MM.1S (cell line): ENCODE data around the gene GDF7.

Source experiments
- DNase-seq: peaks from one replicate; pipeline ENCODE4 v3.0.0-alpha.2; 2015
- H2AFZ ChIP-seq: fragments of 300-600 bp; sonication (generic); 2 replicates; pipeline ENCODE4 v1.6.0; 2016; ENCODE audit warnings: antibody characterized with exemption, low read length
- H3F3A ChIP-seq: fragments of 300-600 bp; sonication (generic); 2 replicates; pipeline ENCODE4 v1.6.1; 2016; ENCODE audit warnings: mild to moderate bottlenecking, antibody characterized with exemption, low read length, moderate library complexity, mixed read lengths; ENCODE audit not compliant: insufficient read depth
- H3K27ac ChIP-seq: fragments of 300-600 bp; sonication (generic); 2 replicates; pipeline ENCODE4 v1.5.1; 2016; ENCODE audit warnings: mild to moderate bottlenecking, low read length
- H3K27me3 ChIP-seq: fragments of 300-600 bp; sonication (generic); replicated peaks from 2 replicates; pipeline ENCODE4 v1.6.0; 2016; ENCODE audit warnings: low read length; ENCODE audit not compliant: insufficient read depth
- H3K36me3 ChIP-seq: fragments of 300-600 bp; sonication (generic); replicated peaks from 2 replicates; pipeline ENCODE4 v1.6.1; 2016; ENCODE audit warnings: mild to moderate bottlenecking, low read length, mixed read lengths; ENCODE audit not compliant: insufficient read depth
- H3K4me1 ChIP-seq: fragments of 300-600 bp; sonication (generic); 2 replicates; pipeline ENCODE4 v1.6.1; 2016; ENCODE audit warnings: low read length, mixed read lengths
- H3K4me2 ChIP-seq: fragments of 300-600 bp; sonication (generic); 2 replicates; pipeline ENCODE4 v1.6.0; 2016; ENCODE audit warnings: low read depth, low read length
- H3K4me3 ChIP-seq: fragments of 300-600 bp; sonication (generic); 2 replicates; pipeline ENCODE4 v1.5.1; 2016; ENCODE audit warnings: low read length, mixed read lengths
- H3K79me2 ChIP-seq: fragments of 300-600 bp; sonication (generic); 2 replicates; pipeline ENCODE4 v1.6.1; 2016; ENCODE audit warnings: mixed run types, low read length, mixed read lengths
- H3K9ac ChIP-seq: fragments of 300-600 bp; sonication (generic); 2 replicates; pipeline ENCODE4 v1.6.1; 2016; ENCODE audit warnings: low read length, mixed read lengths
- H3K9me2 ChIP-seq: fragments of 300-600 bp; sonication (generic); replicated peaks from 2 replicates; pipeline ENCODE4 v1.6.1; 2016; ENCODE audit warnings: mild to moderate bottlenecking, low read length, mixed read lengths; ENCODE audit not compliant: insufficient read depth
- H3K9me3 ChIP-seq: fragments of 300-600 bp; sonication (generic); replicated peaks from 2 replicates; pipeline ENCODE4 v1.6.1; 2016; ENCODE audit warnings: mild to moderate bottlenecking, low read length, mixed read lengths; ENCODE audit not compliant: insufficient read depth
- H4K20me1 ChIP-seq: fragments of 300-600 bp; sonication (generic); 2 replicates; pipeline ENCODE4 v1.6.1; 2016; ENCODE audit warnings: mild to moderate bottlenecking, low read length, moderate library complexity, mixed read lengths; ENCODE audit not compliant: insufficient read depth
- CTCF ChIP-seq: fragments of 300-600 bp; sonication (generic); IDR thresholded peaks from 2 replicates; pipeline ENCODE4 v1.5.1; 2016; ENCODE audit warnings: antibody characterized with exemption, low read length, mixed read lengths
- EZH2 ChIP-seq: fragments of 300-600 bp; sonication (generic); optimal IDR thresholded peaks from 2 replicates; pipeline ENCODE3; 2017; ENCODE audit warnings: low read depth, mild to moderate bottlenecking, antibody characterized with exemption, low read length, mixed read lengths
- EZH2phosphoT487 ChIP-seq: fragments of 300-600 bp; sonication (generic); IDR thresholded peaks from 2 replicates; pipeline ENCODE4 v1.6.1; 2018; ENCODE audit warnings: antibody characterized with exemption, low read length

The GDF7 gene

GRCh38 chr2:20624884-20625485 lies 42.0 kb upstream of the GDF7 start:
- Histone ChIP-seq H3K9me3 (no peaks in the 10 kb centered on the region), H3K9ac (no peak overlapping the region), H2AFZ (no peak overlapping the region), H3K4me1 (no peaks in the 10 kb centered on the region), H4K20me1 (no peaks in the 10 kb centered on the region), H3K4me3 (no peak overlapping the region), H3F3A (no peaks in the 10 kb centered on the region), H3K27ac (no peak overlapping the region), H3K4me2 (no peak overlapping the region), H3K79me2 (no peaks in the 10 kb centered on the region), H3K36me3 (no peaks in the 10 kb centered on the region), H3K9me2 (no peaks in the 10 kb centered on the region), H3K27me3 (no peaks in the 10 kb centered on the region)
- TF ChIP-seq EZH2phosphoT487 (no peak), CTCF (no peak), EZH2 (no peak)
- DNase-seq: no peak

- no peaks in the 10 kb centered on the region for H3K9me3 ChIP-seq
- no peaks in the 10 kb centered on the region for H4K20me1 ChIP-seq
- no peak overlapping the region for H3K4me3 ChIP-seq
- H3K27ac ChIP-seq: no peak overlapping the region
- no peaks in the 10 kb centered on the region for H3K4me1 ChIP-seq
- no peaks in the 10 kb centered on the region for H3K79me2 ChIP-seq
- no peak overlapping the region for H3K4me2 ChIP-seq
- no peaks in the 10 kb centered on the region for H3K36me3 ChIP-seq
- no peak for DNase-seq
- no peaks in the 10 kb centered on the region for H3K9me2 ChIP-seq
- no peaks in the 10 kb centered on the region for H3K27me3 ChIP-seq
- H2AFZ ChIP-seq: no peak overlapping the region
- H3F3A ChIP-seq: no peaks in the 10 kb centered on the region
- H3K9ac ChIP-seq: no peak overlapping the region
- TF ChIP-seq EZH2 (no peak), CTCF (no peak), EZH2phosphoT487 (no peak)
These were observed 41.2 kb upstream of the GDF7 start for GRCh38 chr2:20625491-20626391.

DNA sequence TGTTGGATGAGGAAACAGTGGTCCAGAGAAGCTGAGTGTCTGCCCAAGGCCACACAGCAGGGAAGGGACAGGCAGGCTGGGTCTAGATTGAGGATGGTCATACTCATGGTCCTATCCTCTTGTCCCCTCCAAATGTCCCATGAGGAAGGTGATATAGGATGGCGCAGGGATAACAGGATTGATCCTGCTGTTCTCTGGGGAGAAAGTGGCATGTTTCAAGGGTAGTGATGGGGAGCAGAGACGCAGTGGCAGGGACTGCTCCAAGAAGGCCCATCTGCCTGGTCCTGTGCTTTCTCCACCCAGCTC lies 40.6 kb upstream of the GDF7 start:
- Histone ChIP-seq H3K36me3 (no peaks in the 10 kb centered on the region), H4K20me1 (no peaks in the 10 kb centered on the region), H2AFZ (no peak overlapping the region), H3K4me1 (no peaks in the 10 kb centered on the region), H3K4me2 (no peak overlapping the region), H3F3A (no peaks in the 10 kb centered on the region), H3K27ac (no peak overlapping the region), H3K79me2 (no peaks in the 10 kb centered on the region), H3K27me3 (no peaks in the 10 kb centered on the region), H3K9ac (no peak overlapping the region), H3K4me3 (no peak overlapping the region), H3K9me3 (no peaks in the 10 kb centered on the region), H3K9me2 (no peaks in the 10 kb centered on the region)
- no peak for DNase-seq
- TF ChIP-seq EZH2: no peak
- TF ChIP-seq CTCF: no peak
- TF ChIP-seq EZH2phosphoT487: no peak
